ENCODE results near the gene MAP3K4. TPM values are rescaled to one million over a fixed set of nuclear protein-coding genes. Genes with fewer than 3 reads are reported as not detected.

MAP3K4 gene
- total RNA-seq, 1 donor from 2014 or later = 84.3 TPM

- H3K4me1 Mint-ChIP-seq = peaks cover 17% of the 10 kb centered on the region
- no peak overlapping the region for H3K27ac Mint-ChIP-seq (ENCODE audit: unreplicated experiment)
- TF ChIP-seq CTCF (conservative IDR thresholded peaks at IDR 0.05) = no peak
- H3K36me3 Mint-ChIP-seq (ENCODE audit: low read depth) = peaks cover 46% of the 10 kb centered on the region
- H3K27me3 Mint-ChIP-seq (ENCODE audit: low read depth) = no peaks in the 10 kb centered on the region
- peak overlapping the region; percentile 15 for H3K4me3 Mint-ChIP-seq
- no peak for DNase-seq (ENCODE audit: low read depth, low spot score)
- H3K9me3 Mint-ChIP-seq = no peaks in the 10 kb centered on the region
Observed at GRCh38 chr6:161137839-161138542, 146.4 kb downstream of the MAP3K4 start.

GRCh38 chr6:161138543-161139303, 147.2 kb downstream of the MAP3K4 start:
- H3K4me3 Mint-ChIP-seq = peak overlapping the region; percentile 15
- DNase-seq (ENCODE audit: low read depth, low spot score) = no peak
- TF ChIP-seq CTCF (conservative IDR thresholded peaks at IDR 0.05) = no peak
- H3K27ac Mint-ChIP-seq (ENCODE audit: unreplicated experiment) = peak overlapping the region; percentile 50
- H3K4me1 Mint-ChIP-seq = peaks cover 17% of the 10 kb centered on the region
- no peaks in the 10 kb centered on the region for H3K27me3 Mint-ChIP-seq (ENCODE audit: low read depth)
- no peaks in the 10 kb centered on the region for H3K9me3 Mint-ChIP-seq
- peaks cover 47% of the 10 kb centered on the region for H3K36me3 Mint-ChIP-seq (ENCODE audit: low read depth)

- no peak for DNase-seq (ENCODE audit: low read depth, low spot score)
- Mint-ChIP-seq H3K36me3 (ENCODE audit: low read depth) (peaks cover 45% of the 10 kb centered on the region), H3K9me3 (no peaks in the 10 kb centered on the region), H3K27ac (ENCODE audit: unreplicated experiment) (no peak overlapping the region), H3K4me3 (no peak overlapping the region), H3K4me1 (peaks cover 17% of the 10 kb centered on the region), H3K27me3 (ENCODE audit: low read depth) (no peaks in the 10 kb centered on the region)
- no peak for TF ChIP-seq CTCF (conservative IDR thresholded peaks at IDR 0.05)
Observed at GRCh38 chr6:161139304-161139765, 147.8 kb downstream of the MAP3K4 start.

- no peak overlapping the region for H3K4me3 Mint-ChIP-seq
- no peak overlapping the region for H3K27ac Mint-ChIP-seq (ENCODE audit: unreplicated experiment)
- peaks cover 42% of the 10 kb centered on the region for H3K36me3 Mint-ChIP-seq (ENCODE audit: low read depth)
- no peaks in the 10 kb centered on the region for H3K27me3 Mint-ChIP-seq (ENCODE audit: low read depth)
- peaks cover 15% of the 10 kb centered on the region for H3K4me1 Mint-ChIP-seq
- no peaks in the 10 kb centered on the region for H3K9me3 Mint-ChIP-seq
- TF ChIP-seq CTCF (conservative IDR thresholded peaks at IDR 0.05) = no peak
- no peak for DNase-seq (ENCODE audit: low read depth, low spot score)
Observed at GRCh38 chr6:161139766-161140553, 148.4 kb downstream of the MAP3K4 start.

- H3K9me3 Mint-ChIP-seq = no peaks in the 10 kb centered on the region
- TF ChIP-seq CTCF (conservative IDR thresholded peaks at IDR 0.05) = no peak
- peaks cover 38% of the 10 kb centered on the region for H3K36me3 Mint-ChIP-seq (ENCODE audit: low read depth)
- H3K4me3 Mint-ChIP-seq = no peak overlapping the region
- no peaks in the 10 kb centered on the region for H3K27me3 Mint-ChIP-seq (ENCODE audit: low read depth)
- H3K27ac Mint-ChIP-seq (ENCODE audit: unreplicated experiment) = no peak overlapping the region
- DNase-seq (ENCODE audit: low read depth, low spot score) = no peak
- peaks cover 10% of the 10 kb centered on the region for H3K4me1 Mint-ChIP-seq
Observed at GRCh38 chr6:161140554-161140875, 148.9 kb downstream of the MAP3K4 start.

All from neural crest cell (in vitro differentiated cells).